GM19468 (cell line): Measurements from ENCODE around the gene ZNF367.

Experiments
- ATAC-seq: cut with Tn5 transposase; IDR thresholded peaks from one replicate; pipeline ENCODE4 v1.9.1; 2021; ENCODE audit warnings: mild to moderate bottlenecking, moderate library complexity, moderate number of reproducible peaks; ENCODE audit not compliant: unreplicated experiment; ENCODE audit errors: extremely low read depth

The ZNF367 gene

DNA sequence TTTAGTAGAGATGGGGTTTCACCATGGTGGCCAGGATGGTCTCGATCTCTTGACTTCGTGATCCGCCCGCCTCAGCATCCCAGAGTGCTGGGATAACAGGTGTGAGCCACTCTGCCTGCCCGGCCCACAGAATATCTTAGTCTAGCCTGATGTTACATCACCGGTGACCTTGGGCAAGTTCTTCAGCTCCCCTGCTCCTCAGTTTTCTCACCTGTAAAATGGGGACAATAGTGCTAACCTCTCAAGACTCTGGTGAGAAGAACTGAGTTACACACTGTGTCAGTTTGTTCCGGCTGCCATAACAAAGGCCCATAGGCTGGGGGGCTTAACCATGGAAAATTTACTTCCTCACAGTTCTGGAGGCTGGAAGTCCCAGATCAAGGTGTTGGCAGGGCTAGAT is 19.3 kb upstream of the ZNF367 start:
- ATAC-seq, result no peak

DNA sequence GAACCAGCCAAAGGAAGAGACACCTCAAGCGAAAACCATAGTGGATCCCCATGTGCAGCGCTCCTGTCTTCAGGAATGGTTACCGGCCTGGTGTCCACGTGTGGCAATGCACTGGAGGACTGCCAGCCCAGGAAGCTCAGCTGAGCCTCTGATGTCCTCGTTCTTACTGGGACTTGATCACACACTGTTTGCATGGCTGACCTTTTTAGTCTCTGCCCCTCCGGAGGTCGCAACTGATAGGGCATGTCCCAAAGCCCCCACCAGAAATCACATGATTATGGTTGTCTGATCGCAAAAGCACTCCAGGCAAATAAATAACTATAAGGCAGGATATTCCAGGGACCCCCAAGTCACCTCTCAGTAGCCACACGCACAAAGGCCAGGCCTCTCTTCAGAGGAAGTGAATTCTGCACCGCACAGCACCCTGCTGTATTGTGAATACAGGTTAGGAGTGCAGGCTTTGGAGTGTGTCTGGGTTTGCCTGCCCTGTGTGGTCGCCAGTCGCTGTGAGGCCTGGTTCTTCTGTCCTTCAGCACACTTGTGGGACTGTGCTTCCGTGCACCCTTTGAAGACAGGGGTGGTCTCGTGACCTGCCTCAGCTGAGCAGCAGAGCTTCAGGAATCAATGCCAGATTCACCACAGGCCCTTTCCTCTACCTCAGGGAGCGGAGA is 18.4 kb upstream of the ZNF367 start:
- no peak for ATAC-seq

DNA sequence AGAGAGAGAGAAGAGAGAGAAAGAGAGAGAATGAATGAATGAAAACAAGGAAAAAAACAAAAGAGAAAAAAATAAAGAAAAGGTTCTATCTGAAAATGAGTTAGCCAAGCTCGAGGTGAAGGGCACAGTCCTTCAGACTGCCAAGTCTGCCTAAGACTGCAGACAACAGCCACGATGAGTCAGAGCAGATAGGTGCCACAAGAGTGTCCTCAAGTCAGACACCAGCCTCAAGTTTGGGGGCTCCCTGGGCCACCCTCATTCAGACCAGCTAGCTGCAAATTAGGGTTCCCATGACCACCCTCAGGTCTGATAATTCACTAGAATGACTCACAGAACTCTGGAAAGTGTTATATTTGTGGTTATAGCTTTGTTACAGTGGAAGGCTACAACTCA is 17.9 kb upstream of the ZNF367 start:
- no peak for ATAC-seq

DNA sequence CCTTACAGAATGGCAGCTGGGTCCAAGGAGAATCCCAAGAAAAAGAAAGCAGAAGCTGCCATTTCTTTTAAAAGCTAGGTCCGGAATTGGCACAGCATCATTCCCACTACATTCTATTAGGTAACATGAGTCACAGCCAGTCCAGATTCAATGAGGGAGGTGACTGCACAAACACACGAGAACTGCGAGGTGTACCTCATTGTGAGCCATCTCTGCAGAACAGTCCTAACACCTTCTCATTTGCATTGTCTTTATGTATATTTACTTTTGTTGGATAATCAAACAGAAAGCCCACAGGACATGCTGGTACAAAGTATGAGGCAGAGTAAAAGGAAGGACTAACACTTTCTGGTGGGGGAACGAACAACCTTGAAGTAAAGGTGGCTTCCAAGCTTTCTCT is 17.2 kb upstream of the ZNF367 start:
- ATAC-seq, result no peak

DNA sequence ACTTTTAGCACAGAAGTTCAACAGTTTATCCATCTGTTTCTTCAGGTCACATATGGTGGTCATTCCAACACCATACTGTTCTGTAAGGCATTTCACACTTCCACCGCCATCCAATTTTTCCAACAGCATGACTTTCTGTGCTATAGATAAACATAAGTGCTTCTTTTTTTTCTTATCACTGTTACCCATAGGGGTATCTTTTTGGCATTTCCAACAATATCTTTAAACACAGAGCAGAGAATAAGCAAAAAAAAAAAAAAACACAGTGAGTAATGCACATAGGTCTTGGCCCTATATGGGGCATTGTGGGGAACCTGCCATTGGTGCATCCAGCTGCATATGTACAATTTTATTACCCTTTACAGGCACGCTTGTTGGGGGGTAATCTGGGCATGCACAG is 12.2 kb upstream of the ZNF367 start:
- ATAC-seq, result no peak

- no peak for ATAC-seq
These were observed 11.6 kb upstream of the ZNF367 start for GRCh38 chr9:96429732-96430131.

DNA sequence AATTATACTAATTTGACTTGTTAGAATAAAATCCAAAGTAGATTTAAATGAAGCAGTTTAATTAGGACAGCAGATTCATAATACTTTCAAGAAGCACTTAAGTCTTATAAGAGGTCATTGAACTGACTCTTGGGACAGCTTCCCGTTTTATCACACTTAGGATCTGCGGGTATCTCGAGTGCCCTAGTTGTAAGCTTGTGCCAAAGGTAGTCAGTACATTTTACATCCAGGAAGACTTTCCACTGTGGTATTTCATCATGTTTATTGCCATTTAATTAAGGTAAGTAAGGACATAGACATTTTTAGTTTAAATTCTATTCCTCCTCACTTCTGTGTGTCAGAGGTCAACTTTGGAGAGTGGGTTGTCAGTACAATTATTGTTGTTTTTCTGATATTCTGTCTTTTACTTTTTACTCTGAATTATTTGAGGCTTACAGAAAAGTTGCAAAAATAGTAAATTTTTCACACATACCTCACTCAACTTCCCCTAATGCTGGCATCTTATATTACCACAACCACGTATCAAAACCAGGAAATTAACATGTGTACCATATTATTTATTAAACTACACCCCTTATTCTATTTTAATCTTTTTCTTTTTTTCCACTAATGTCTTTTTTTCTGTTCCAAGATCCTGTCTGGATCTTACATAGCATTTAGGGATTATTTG is 7.5 kb upstream of the ZNF367 start:
- ATAC-seq, result no peak

GRCh38 chr9:96423985-96424336 is 5.8 kb upstream of the ZNF367 start:
- no peak for ATAC-seq

GRCh38 chr9:96423322-96423984 is 5.3 kb upstream of the ZNF367 start:
- ATAC-seq, result no peak

- no peak for ATAC-seq
These were observed 2.5 kb upstream of the ZNF367 start for GRCh38 chr9:96420468-96421219.

DNA sequence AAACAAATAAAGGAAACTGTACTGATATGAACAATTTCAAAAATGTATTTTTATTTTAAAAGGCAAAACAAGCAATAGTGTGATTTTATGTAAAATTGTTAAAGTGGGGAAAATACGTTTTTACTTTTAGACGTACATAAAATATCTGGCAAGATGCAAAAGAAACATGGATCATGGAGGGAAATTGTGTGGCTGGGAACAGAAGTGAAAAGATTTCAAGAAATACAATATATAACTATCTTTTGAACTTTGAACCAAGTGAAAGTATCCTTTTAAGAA is 1.5 kb upstream of the ZNF367 start:
- ATAC-seq, result no peak

DNA sequence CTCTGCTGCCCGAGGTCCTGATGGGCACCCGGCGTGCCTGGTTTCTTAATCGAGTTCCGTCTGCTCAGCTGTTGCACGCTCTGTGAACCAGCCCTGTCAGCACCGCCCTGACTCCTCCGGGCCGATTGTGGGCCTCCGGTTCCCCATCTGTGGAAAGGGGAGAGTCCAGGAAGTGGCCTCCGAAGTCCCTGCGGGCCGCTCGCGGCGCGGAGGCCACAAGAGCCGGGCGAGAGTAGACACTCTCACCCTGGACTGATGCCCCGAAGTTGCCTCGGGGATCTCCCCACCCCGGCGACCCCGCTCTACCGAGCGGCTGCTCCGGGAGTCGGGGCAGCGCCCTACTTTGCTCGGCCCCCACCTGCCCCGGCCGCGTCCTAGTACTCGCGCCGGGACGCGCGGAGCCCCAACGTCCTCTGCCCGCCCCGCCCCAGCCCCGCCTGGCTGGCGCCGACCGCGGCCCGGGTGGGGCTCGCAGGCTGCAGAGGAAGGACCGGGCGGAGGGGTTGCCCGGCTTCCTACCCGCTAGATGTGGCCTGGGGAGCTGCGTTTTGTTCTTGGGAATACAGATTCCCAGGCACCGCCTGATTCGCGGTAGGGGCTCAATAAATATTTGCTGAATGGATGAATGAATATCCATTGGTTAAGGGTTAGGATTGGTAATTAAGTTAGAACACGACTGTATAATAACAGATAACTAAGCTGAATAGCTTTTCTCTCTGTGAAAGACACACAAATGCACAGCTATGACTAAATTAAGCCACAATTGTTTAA is 935 bp upstream of the ZNF367 start:
- peak; percentile 16 for ATAC-seq

- ATAC-seq, result no peak
These were observed 498 bp downstream of the ZNF367 start for GRCh38 chr9:96417661-96418082.

DNA sequence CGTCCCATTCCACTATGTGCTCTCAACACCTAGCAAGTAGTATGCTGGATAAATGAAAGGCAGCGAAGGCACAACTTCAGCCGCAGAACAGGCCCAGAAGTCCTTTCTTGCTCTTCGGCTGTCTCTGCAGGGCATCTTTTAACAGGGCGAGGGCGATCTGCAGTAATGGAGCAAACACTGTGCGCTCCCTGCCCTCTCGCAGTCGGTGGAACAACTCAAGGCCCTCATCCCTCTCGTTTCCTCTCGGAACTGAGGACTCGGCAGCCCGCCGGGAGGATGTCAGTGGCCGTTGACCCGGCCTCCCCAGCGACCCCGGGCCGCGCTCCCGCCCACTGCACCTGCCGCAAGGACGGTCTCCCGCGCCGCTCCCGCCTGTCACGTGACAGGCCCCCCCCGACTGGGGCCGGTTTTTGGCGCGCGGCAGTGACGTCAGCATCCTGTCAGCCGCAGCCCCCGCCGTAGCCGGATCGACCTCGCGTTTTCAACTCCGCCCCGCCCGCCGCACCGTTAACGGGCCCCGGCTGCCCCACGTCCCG is 1.1 kb downstream of the ZNF367 start:
- ATAC-seq, result no peak

DNA sequence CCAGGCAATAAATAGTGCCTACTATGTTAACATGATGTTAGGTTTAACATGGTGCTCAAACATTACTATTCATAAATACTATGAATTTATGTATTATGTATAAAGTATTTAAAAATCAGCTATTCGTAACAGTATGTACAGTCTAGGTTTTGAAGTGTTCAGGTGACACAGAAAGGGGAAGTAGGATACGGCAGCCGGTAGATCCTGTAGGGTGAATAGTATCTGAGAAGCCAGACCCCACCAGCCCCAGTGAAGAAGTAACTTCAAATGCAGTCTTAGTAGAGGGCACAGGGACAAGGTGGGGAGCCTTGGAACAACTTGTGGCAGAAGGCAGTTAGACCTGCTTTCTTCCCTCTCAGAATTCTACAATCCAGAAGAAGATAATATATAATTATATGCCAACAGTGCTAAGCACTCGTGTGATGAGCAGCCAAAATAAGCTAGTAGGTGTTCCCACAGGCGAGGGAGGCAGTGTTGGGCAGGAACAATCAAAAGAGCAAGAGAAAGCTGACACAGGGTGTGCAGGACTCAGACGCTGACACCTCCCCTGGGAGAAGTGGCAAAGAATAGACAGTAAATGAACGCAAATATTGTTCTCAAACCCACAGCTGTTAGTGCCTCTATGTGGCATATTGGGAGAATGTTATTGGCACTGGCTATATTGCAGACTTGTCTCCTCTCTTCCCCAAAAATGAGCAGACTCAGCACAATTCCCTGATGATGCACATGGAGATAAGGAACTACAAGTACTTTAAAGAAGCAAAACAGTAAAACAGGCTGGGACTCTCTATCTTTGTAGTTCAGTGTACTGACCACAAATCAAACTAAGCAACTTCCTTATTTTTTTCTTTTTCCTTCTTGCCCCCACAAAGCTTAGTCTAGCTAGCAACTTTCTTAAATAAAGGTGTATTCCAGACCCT is 4.6 kb downstream of the ZNF367 start:
- ATAC-seq, result no peak

DNA sequence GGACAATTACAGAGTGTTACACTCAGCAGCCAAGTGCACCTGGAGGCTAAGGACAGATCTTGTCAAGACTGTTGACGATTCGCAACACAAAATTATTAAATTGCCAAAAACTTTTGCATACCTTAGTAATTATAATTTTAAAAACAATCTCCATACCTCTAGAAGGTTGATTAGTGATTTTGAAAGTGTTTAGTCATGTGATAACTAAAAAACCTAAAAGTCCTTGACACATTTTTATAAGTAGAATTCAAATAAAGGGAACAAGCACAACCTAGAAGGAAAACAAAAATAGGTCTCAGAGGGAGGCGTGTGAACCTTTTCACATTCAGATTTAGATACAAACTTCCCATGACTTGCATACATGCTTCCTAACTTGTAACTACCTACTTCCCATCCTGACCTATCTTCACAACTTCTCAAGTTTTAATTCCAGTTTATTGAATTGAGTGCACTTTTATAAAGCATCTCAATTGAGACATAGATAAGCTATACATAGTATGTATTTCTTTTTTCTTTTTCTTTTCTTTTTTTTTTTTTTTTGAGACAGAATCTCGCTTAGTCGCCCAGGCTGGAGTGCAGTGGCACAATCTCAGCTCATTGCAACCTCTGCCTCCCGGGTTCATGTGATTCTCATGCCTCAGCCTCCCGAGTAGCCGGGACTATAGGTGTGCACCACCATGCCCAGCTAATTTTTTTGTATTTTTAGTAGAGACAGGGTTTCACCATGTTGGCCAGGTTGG is 5.8 kb downstream of the ZNF367 start:
- ATAC-seq, result no peak

GRCh38 chr9:96411129-96411838 is 6.9 kb downstream of the ZNF367 start:
- ATAC-seq, result no peak
